ENCODE results near the gene PARP3. TPM values are rescaled to one million over a fixed set of nuclear protein-coding genes. Genes with fewer than 3 reads are reported as not detected.

The PARP3 gene
- total and polyA plus RNA-seq, 10 donors = 8.2 to 34.2 (median 24.7) TPM

- Histone ChIP-seq H3K4me1 (no peaks in the 10 kb centered on the region), H3K4me3 (no peak overlapping the region), H3K27ac (no peak overlapping the region), H3K36me3 (peaks cover 5 to 80% (median 65%) of the 10 kb centered on the region in 6 donors), H3K9me3 (no peaks in the 10 kb centered on the region), H3K27me3 (replicated peaks in 1 of 7) (no peaks in the 10 kb centered on the region)
- intact Hi-C loops (cut with DNase I; ENCODE audit: low total_unique reads) = no loop called here
- TF ChIP-seq CTCF (IDR thresholded peaks at IDR 0.05 in 8 of 11, conservative IDR thresholded peaks at IDR 0.05 in 3 of 11) (no peak), POLR2A (IDR thresholded peaks at IDR 0.05) (no peak), POLR2AphosphoS5 (IDR thresholded peaks at IDR 0.05) (no peak)
- 89 to 100% (median 94%) methylated on average over 13 of the region's 13 CpGs for WGBS, 5 donors
- DNase-seq = peak; percentile 45
Measured at GRCh38 chr3:51933471-51934138, 8.6 kb upstream of the PARP3 start.

- DNase-seq = peak; percentile 52
- intact Hi-C loops (cut with DNase I; ENCODE audit: low total_unique reads) = no loop called here
- peaks cover 5 to 87% (median 67%) of the 10 kb centered on the region in 6 donors for H3K36me3 ChIP-seq
Measured at GRCh38 chr3:51934139-51934850, 7.9 kb upstream of the PARP3 start.

GRCh38 chr3:51934991-51935885 is 6.9 kb upstream of the PARP3 start:
- 91 to 96% (median 94%) methylated on average over 27 to 28 of the region's 28 CpGs for WGBS, 5 donors
- peak; percentile 68 for DNase-seq
- intact Hi-C loops (cut with DNase I; ENCODE audit: low total_unique reads) = no loop called here

More at GRCh38 chr3:51934139-51934850, 7.9 kb upstream of the PARP3 start:
- TF ChIP-seq POLR2AphosphoS5 (IDR thresholded peaks at IDR 0.05) (no peak), POLR2A (IDR thresholded peaks at IDR 0.05) (no peak), CTCF (IDR thresholded peaks at IDR 0.05 in 8 of 11, conservative IDR thresholded peaks at IDR 0.05 in 3 of 11) (no peak)
- no peak overlapping the region for H3K27ac ChIP-seq
- no peaks in the 10 kb centered on the region for H3K9me3 ChIP-seq
- no peak overlapping the region for H3K4me3 ChIP-seq
- peaks cover 0 to 3% (median 0%) of the 10 kb centered on the region in 6 donors for H3K4me1 ChIP-seq
- WGBS, 5 donors = 93 to 97% (median 95%) methylated on average over 4 to 11 of the region's 11 CpGs
- no peaks in the 10 kb centered on the region for H3K27me3 ChIP-seq (replicated peaks in 1 of 7)

More at GRCh38 chr3:51934991-51935885, 6.9 kb upstream of the PARP3 start:
- TF ChIP-seq POLR2AphosphoS5 (IDR thresholded peaks at IDR 0.05) (no peak), POLR2A (IDR thresholded peaks at IDR 0.05) (no peak), CTCF (IDR thresholded peaks at IDR 0.05 in 8 of 11, conservative IDR thresholded peaks at IDR 0.05 in 3 of 11) (no peak)
- peaks cover 5 to 88% (median 67%) of the 10 kb centered on the region in 6 donors for H3K36me3 ChIP-seq
- no peak overlapping the region for H3K27ac ChIP-seq
- H3K27me3 ChIP-seq (replicated peaks in 1 of 7) = no peaks in the 10 kb centered on the region
- H3K9me3 ChIP-seq = no peaks in the 10 kb centered on the region
- H3K4me3 ChIP-seq = no peak overlapping the region
- H3K4me1 ChIP-seq = peaks cover 0 to 11% (median 5%) of the 10 kb centered on the region in 6 donors
